ENCODE results near the gene CMTM8.

DNA sequence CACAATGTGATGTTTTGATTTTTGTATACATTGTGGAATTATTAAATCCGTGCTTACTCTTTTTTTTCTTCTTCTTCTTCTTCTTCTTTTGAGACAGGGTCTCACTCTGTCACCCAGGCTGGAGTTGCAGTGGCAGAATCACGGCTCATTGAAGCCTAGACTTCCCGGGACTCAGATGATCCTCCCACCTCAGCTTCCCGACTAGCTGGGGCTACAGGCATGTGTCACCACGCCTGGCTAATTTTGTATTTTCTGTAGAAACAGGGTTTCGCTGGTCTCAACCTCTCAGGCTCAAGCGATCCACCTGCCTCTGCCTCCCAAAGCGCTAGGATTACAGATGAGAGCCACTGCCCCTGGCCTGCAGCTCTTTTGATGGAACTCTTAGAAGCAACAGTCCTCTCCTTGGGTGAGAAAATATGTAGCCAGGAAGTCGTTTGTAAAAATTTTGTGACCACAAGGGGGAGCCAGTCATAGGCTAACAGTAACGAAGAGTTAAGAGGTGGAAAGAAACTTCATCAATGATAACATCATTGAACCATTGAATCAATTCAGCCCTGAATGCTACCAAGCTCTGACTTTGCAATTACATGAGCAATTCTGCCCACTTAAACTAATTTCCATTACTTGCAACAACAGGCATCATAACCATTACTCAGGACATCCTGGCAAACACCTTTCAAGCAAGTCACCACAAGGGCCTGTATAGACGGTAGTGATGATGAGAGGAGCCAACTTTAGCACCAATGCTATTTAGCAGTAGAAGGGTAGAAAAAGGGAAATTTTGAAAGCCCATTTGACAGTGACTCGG lies 136.5 kb downstream of the CMTM8 start:
- TF ChIP-seq SP1 (IDR thresholded peaks at IDR 0.05; ENCODE audit: low read depth, low read length) (no peak), EZH2 (IDR thresholded peaks at IDR 0.05; ENCODE audit: borderline replicate concordance, control insufficient read depth, low read depth, low read length) (no peak)
